ENCODE data around the gene SLC22A23.

Gene SLC22A23

GRCh38 chr6:3471286-3471685, 14.4 kb upstream of the SLC22A23 start:
- H3K9me3 ChIP-seq (ENCODE audit: insufficient read depth, low read length) = no peaks in the 10 kb centered on the region
- no peak overlapping the region for H3K9ac ChIP-seq (ENCODE audit: insufficient read length, low read depth)
- H3K36me3 ChIP-seq (ENCODE audit: insufficient read depth, insufficient read length, low read length) = no peaks in the 10 kb centered on the region
- H3K4me3 ChIP-seq (ENCODE audit: insufficient read length, low read depth) = no peak overlapping the region
- H3K27me3 ChIP-seq (ENCODE audit: insufficient read depth, insufficient read length) = no peaks in the 10 kb centered on the region
- DNase-seq (ENCODE audit: low read depth, low spot score) = no peak
- no peaks in the 10 kb centered on the region for H3K4me1 ChIP-seq (ENCODE audit: insufficient read depth, insufficient read length)
- no peak for TF ChIP-seq ZNF274 (IDR thresholded peaks at IDR 0.05; ENCODE audit: low read depth, low read length)
- no peak for TF ChIP-seq SUZ12 (IDR thresholded peaks at IDR 0.05; ENCODE audit: extremely low read depth, insufficient read depth, insufficient read length)
- TF ChIP-seq YY1 (IDR thresholded peaks at IDR 0.05; ENCODE audit: insufficient read depth, insufficient read length) = no peak

DNA sequence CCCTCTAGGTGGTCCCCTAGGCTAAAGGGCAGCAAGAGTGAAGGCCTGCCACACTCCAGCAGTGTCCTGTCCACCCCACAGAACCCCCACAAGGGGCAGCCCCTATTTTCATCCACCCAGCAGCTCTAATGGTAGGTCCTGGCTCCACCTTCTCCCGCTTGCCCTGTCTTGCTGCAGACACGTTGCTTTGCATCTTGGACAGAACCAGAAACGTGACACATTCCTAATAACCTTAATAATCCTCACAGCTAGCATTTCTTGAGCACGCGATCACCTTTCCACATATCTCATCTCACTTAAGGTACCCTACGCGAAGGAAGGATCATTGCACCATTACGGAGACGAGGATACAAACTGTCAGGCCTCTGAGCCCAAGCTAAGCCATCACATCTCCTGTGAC, 11.7 kb upstream of the SLC22A23 start:
- H3K4me3 ChIP-seq (ENCODE audit: insufficient read length, low read depth) = no peak overlapping the region
- no peak overlapping the region for H3K9ac ChIP-seq (ENCODE audit: insufficient read length, low read depth)
- TF ChIP-seq ZNF274 (IDR thresholded peaks at IDR 0.05; ENCODE audit: low read depth, low read length) (no peak), SUZ12 (IDR thresholded peaks at IDR 0.05; ENCODE audit: extremely low read depth, insufficient read depth, insufficient read length) (no peak), YY1 (IDR thresholded peaks at IDR 0.05; ENCODE audit: insufficient read depth, insufficient read length) (no peak)
- H3K27me3 ChIP-seq (ENCODE audit: insufficient read depth, insufficient read length) = no peaks in the 10 kb centered on the region
- no peak for DNase-seq (ENCODE audit: low read depth, low spot score)
- no peaks in the 10 kb centered on the region for H3K9me3 ChIP-seq (ENCODE audit: insufficient read depth, low read length)
- H3K36me3 ChIP-seq (ENCODE audit: insufficient read depth, insufficient read length, low read length) = no peaks in the 10 kb centered on the region
- H3K4me1 ChIP-seq (ENCODE audit: insufficient read depth, insufficient read length) = no peaks in the 10 kb centered on the region

DNA sequence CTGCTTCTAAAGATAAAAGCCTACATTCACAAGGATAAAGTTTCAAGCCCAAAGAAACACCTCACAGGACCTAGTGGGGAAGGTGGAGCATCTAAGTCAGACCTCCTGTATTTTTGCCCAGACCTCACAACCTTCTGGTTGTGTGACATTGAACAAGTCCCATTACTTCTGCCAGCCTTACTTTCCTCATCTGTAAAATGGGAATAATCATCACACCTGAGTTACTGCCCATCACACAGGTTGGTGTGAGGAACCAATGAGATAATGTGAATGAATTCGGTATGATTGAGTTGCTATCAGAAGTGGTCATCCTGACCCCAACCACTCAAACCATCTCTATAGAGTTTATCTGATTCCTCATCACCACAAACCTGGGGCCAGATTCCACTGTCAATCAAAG, 11.1 kb upstream of the SLC22A23 start:
- Histone ChIP-seq H3K4me3 (ENCODE audit: insufficient read length, low read depth) (no peak overlapping the region), H3K4me1 (ENCODE audit: insufficient read depth, insufficient read length) (no peaks in the 10 kb centered on the region), H3K9me3 (ENCODE audit: insufficient read depth, low read length) (no peaks in the 10 kb centered on the region), H3K9ac (ENCODE audit: insufficient read length, low read depth) (no peak overlapping the region), H3K36me3 (ENCODE audit: insufficient read depth, insufficient read length, low read length) (no peaks in the 10 kb centered on the region), H3K27me3 (ENCODE audit: insufficient read depth, insufficient read length) (no peaks in the 10 kb centered on the region)
- no peak for TF ChIP-seq ZNF274 (IDR thresholded peaks at IDR 0.05; ENCODE audit: low read depth, low read length)
- TF ChIP-seq YY1 (IDR thresholded peaks at IDR 0.05; ENCODE audit: insufficient read depth, insufficient read length) = no peak
- TF ChIP-seq SUZ12 (IDR thresholded peaks at IDR 0.05; ENCODE audit: extremely low read depth, insufficient read depth, insufficient read length) = no peak
- no peak for DNase-seq (ENCODE audit: low read depth, low spot score)

- no peaks in the 10 kb centered on the region for H3K9me3 ChIP-seq (ENCODE audit: insufficient read depth, low read length)
- H3K4me1 ChIP-seq (ENCODE audit: insufficient read depth, insufficient read length) = no peaks in the 10 kb centered on the region
- H3K27me3 ChIP-seq (ENCODE audit: insufficient read depth, insufficient read length) = no peaks in the 10 kb centered on the region
- H3K4me3 ChIP-seq (ENCODE audit: insufficient read length, low read depth) = no peak overlapping the region
- TF ChIP-seq ZNF274 (IDR thresholded peaks at IDR 0.05; ENCODE audit: low read depth, low read length) (no peak), YY1 (IDR thresholded peaks at IDR 0.05; ENCODE audit: insufficient read depth, insufficient read length) (no peak), SUZ12 (IDR thresholded peaks at IDR 0.05; ENCODE audit: extremely low read depth, insufficient read depth, insufficient read length) (no peak)
- no peak for DNase-seq (ENCODE audit: low read depth, low spot score)
- H3K36me3 ChIP-seq (ENCODE audit: insufficient read depth, insufficient read length, low read length) = no peaks in the 10 kb centered on the region
- H3K9ac ChIP-seq (ENCODE audit: insufficient read length, low read depth) = no peak overlapping the region
These were observed 9.8 kb upstream of the SLC22A23 start for GRCh38 chr6:3466488-3467219.

DNA sequence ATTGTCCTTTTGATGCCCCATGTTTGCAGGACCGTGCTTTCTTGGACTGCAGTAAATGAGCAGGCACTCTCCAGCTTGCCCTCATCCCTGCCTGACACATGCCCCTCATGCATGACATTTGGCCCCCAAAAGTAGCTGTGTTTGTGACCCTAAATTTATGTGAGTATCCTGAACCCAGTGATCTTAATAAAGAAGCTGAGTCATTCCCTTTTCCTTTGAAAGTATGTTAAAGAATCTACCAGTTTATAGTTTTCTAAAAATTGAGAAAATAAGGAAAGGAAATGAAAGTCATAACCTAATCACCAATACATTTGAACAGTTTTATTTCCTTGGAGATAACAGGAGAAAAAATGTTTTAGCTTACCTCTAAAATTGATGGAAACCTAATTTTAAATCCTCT, 3.4 kb upstream of the SLC22A23 start:
- H3K4me1 ChIP-seq (ENCODE audit: insufficient read depth, insufficient read length) = no peaks in the 10 kb centered on the region
- H3K9me3 ChIP-seq (ENCODE audit: insufficient read depth, low read length) = no peaks in the 10 kb centered on the region
- no peaks in the 10 kb centered on the region for H3K36me3 ChIP-seq (ENCODE audit: insufficient read depth, insufficient read length, low read length)
- no peak for DNase-seq (ENCODE audit: low read depth, low spot score)
- TF ChIP-seq YY1 (IDR thresholded peaks at IDR 0.05; ENCODE audit: insufficient read depth, insufficient read length) (no peak), ZNF274 (IDR thresholded peaks at IDR 0.05; ENCODE audit: low read depth, low read length) (no peak), SUZ12 (IDR thresholded peaks at IDR 0.05; ENCODE audit: extremely low read depth, insufficient read depth, insufficient read length) (no peak)
- peaks cover 10% of the 10 kb centered on the region for H3K27me3 ChIP-seq (ENCODE audit: insufficient read depth, insufficient read length)
- H3K9ac ChIP-seq (ENCODE audit: insufficient read length, low read depth) = no peak overlapping the region
- no peak overlapping the region for H3K4me3 ChIP-seq (ENCODE audit: insufficient read length, low read depth)

- no peak overlapping the region for H3K9ac ChIP-seq (ENCODE audit: insufficient read length, low read depth)
- no peaks in the 10 kb centered on the region for H3K9me3 ChIP-seq (ENCODE audit: insufficient read depth, low read length)
- H3K27me3 ChIP-seq (ENCODE audit: insufficient read depth, insufficient read length) = peaks cover 15% of the 10 kb centered on the region
- no peaks in the 10 kb centered on the region for H3K36me3 ChIP-seq (ENCODE audit: insufficient read depth, insufficient read length, low read length)
- peaks cover 3% of the 10 kb centered on the region for H3K4me1 ChIP-seq (ENCODE audit: insufficient read depth, insufficient read length)
- no peak overlapping the region for H3K4me3 ChIP-seq (ENCODE audit: insufficient read length, low read depth)
- no peak for DNase-seq (ENCODE audit: low read depth, low spot score)
- TF ChIP-seq SUZ12 (IDR thresholded peaks at IDR 0.05; ENCODE audit: extremely low read depth, insufficient read depth, insufficient read length) = no peak
- no peak for TF ChIP-seq ZNF274 (IDR thresholded peaks at IDR 0.05; ENCODE audit: low read depth, low read length)
- no peak for TF ChIP-seq YY1 (IDR thresholded peaks at IDR 0.05; ENCODE audit: insufficient read depth, insufficient read length)
These were observed 2.0 kb upstream of the SLC22A23 start for GRCh38 chr6:3458706-3459421.
